Measurements from ENCODE around the gene CA10. TPM values are rescaled to one million over a fixed set of nuclear protein-coding genes. Genes with fewer than 3 reads are reported as not detected.

CA10 gene
- total and polyA plus RNA-seq, 2 experiments from 2014 or later, result 0.92 to 1.5 TPM

DNA sequence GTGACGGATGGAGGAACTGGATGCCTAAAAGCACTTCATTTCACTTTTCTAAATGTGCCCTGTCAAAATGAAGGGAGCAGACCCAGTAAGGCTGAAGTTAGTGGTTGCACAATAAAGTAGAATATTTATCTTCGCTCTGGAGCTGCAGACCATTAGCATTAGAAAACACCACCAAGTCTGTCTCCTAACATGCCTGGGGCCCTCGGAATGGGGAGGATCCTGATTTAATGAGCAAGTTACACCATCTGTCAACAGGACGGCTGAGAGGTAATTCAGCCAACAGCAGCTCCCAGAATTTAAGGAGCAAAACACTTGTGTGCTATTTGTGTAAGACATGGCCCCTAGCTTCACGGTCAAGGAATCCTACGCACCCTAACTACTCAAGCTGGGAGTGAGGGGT lies 22.3 kb downstream of the CA10 start (continued):
- no peak for TF ChIP-seq STAT1 (IDR thresholded peaks at IDR 0.05; ENCODE audit: unreplicated experiment)
- no peak for TF ChIP-seq POLR2AphosphoS5 (IDR thresholded peaks at IDR 0.05; ENCODE audit: low read depth)
- no peak for TF ChIP-seq ZNF114 (CRISPR knock-in tag; IDR thresholded peaks at IDR 0.05)
- no peak for TF ChIP-seq JUNB (IDR thresholded peaks at IDR 0.05; ENCODE audit: unreplicated experiment)

DNA sequence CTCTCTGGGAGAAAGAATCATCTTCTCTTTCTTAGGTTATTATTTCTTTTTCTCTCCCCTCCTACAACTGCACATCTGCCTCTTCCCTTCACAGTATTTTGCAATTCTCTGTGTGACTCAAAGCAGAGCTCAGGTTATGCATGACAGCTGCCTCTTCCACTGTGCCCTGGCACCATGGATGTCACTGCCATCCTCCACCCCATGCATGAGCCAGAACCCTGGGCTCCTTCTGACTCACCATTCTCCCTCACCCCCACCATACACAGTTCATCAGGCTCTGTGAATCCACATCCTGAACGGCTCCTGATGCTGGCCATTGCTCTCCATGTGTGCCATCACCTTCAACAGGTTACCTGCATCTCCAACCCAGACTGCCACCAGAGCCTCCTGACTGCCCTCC lies 23.9 kb downstream of the CA10 start:
- Histone ChIP-seq H3K79me2 (replicated peaks; ENCODE audit: insufficient read depth) (no peaks in the 10 kb centered on the region), H3K9me2 (ENCODE audit: insufficient read depth) (no peaks in the 10 kb centered on the region), H3K4me2 (no peak overlapping the region), H3K4me1 (ENCODE audit: insufficient read depth) (peaks cover 19% of the 10 kb centered on the region), H3F3A (replicated peaks; ENCODE audit: low read depth) (no peaks in the 10 kb centered on the region), H3K4me3 (no peak overlapping the region), H3K36me3 (ENCODE audit: insufficient read depth) (no peaks in the 10 kb centered on the region), H3K27ac (ENCODE audit: low read depth) (no peak overlapping the region), H2AFZ (no peak overlapping the region), H4K20me1 (replicated peaks; ENCODE audit: insufficient read depth) (no peaks in the 10 kb centered on the region), H3K27me3 (ENCODE audit: insufficient read depth) (no peaks in the 10 kb centered on the region)
- ATAC-seq (no peak), DNase-seq (ENCODE audit: low spot score) (no peak)
- peaks cover 2% of the 10 kb centered on the region for H3K27me3 Mint-ChIP-seq (ENCODE audit: insufficient read depth, low read depth, poor library complexity)
- peaks cover 5% of the 10 kb centered on the region; the same call in 1 of the 3 replicates for H3K9me3 Mint-ChIP-seq
- H3K27ac Mint-ChIP-seq, result no peak overlapping the region
- no peak overlapping the region for H3K4me3 Mint-ChIP-seq
- no peaks in the 10 kb centered on the region for H3K36me3 Mint-ChIP-seq (ENCODE audit: low read depth)
- H3K4me1 Mint-ChIP-seq, result peaks cover 18% of the 10 kb centered on the region
- TF ChIP-seq EZH2 (IDR thresholded peaks at IDR 0.05; ENCODE audit: low read depth, unreplicated experiment) (no peak), JUNB (IDR thresholded peaks at IDR 0.05; ENCODE audit: unreplicated experiment) (no peak), ZNF114 (CRISPR knock-in tag; IDR thresholded peaks at IDR 0.05) (no peak), STAT1 (IDR thresholded peaks at IDR 0.05; ENCODE audit: unreplicated experiment) (no peak)
- TF ChIP-seq, protein P1, sequence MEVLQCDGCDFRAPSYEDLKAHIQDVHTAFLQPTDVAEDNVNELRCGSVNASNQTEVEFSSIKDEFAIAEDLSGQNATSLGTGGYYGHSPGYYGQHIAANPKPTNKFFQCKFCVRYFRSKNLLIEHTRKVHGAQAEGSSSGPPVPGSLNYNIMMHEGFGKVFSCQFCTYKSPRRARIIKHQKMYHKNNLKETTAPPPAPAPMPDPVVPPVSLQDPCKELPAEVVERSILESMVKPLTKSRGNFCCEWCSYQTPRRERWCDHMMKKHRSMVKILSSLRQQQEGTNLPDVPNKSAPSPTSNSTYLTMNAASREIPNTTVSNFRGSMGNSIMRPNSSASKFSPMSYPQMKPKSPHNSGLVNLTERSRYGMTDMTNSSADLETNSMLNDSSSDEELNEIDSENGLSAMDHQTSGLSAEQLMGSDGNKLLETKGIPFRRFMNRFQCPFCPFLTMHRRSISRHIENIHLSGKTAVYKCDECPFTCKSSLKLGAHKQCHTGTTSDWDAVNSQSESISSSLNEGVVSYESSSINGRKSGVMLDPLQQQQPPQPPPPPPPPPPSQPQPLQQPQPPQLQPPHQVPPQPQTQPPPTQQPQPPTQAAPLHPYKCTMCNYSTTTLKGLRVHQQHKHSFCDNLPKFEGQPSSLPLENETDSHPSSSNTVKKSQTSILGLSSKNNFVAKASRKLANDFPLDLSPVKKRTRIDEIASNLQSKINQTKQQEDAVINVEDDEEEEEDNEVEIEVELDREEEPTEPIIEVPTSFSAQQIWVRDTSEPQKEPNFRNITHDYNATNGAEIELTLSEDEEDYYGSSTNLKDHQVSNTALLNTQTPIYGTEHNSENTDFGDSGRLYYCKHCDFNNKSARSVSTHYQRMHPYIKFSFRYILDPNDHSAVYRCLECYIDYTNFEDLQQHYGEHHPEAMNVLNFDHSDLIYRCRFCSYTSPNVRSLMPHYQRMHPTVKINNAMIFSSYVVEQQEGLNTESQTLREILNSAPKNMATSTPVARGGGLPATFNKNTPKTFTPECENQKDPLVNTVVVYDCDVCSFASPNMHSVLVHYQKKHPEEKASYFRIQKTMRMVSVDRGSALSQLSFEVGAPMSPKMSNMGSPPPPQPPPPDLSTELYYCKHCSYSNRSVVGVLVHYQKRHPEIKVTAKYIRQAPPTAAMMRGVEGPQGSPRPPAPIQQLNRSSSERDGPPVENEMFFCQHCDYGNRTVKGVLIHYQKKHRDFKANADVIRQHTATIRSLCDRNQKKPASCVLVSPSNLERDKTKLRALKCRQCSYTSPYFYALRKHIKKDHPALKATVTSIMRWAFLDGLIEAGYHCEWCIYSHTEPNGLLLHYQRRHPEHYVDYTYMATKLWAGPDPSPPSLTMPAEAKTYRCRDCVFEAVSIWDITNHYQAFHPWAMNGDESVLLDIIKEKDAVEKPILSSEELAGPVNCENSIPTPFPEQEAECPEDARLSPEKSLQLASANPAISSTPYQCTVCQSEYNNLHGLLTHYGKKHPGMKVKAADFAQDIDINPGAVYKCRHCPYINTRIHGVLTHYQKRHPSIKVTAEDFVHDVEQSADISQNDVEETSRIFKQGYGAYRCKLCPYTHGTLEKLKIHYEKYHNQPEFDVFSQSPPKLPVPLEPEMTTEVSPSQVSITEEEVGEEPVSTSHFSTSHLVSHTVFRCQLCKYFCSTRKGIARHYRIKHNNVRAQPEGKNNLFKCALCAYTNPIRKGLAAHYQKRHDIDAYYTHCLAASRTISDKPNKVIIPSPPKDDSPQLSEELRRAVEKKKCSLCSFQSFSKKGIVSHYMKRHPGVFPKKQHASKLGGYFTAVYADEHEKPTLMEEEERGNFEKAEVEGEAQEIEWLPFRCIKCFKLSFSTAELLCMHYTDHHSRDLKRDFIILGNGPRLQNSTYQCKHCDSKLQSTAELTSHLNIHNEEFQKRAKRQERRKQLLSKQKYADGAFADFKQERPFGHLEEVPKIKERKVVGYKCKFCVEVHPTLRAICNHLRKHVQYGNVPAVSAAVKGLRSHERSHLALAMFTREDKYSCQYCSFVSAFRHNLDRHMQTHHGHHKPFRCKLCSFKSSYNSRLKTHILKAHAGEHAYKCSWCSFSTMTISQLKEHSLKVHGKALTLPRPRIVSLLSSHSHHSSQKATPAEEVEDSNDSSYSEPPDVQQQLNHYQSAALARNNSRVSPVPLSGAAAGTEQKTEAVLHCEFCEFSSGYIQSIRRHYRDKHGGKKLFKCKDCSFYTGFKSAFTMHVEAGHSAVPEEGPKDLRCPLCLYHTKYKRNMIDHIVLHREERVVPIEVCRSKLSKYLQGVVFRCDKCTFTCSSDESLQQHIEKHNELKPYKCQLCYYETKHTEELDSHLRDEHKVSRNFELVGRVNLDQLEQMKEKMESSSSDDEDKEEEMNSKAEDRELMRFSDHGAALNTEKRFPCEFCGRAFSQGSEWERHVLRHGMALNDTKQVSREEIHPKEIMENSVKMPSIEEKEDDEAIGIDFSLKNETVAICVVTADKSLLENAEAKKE (CRISPR knock-in tag; IDR thresholded peaks at IDR 0.05), result no peak
- TF ChIP-seq, protein P2, sequence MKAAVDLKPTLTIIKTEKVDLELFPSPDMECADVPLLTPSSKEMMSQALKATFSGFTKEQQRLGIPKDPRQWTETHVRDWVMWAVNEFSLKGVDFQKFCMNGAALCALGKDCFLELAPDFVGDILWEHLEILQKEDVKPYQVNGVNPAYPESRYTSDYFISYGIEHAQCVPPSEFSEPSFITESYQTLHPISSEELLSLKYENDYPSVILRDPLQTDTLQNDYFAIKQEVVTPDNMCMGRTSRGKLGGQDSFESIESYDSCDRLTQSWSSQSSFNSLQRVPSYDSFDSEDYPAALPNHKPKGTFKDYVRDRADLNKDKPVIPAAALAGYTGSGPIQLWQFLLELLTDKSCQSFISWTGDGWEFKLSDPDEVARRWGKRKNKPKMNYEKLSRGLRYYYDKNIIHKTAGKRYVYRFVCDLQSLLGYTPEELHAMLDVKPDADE (IDR thresholded peaks at IDR 0.05), result no peak
- TF ChIP-seq, protein P3, sequence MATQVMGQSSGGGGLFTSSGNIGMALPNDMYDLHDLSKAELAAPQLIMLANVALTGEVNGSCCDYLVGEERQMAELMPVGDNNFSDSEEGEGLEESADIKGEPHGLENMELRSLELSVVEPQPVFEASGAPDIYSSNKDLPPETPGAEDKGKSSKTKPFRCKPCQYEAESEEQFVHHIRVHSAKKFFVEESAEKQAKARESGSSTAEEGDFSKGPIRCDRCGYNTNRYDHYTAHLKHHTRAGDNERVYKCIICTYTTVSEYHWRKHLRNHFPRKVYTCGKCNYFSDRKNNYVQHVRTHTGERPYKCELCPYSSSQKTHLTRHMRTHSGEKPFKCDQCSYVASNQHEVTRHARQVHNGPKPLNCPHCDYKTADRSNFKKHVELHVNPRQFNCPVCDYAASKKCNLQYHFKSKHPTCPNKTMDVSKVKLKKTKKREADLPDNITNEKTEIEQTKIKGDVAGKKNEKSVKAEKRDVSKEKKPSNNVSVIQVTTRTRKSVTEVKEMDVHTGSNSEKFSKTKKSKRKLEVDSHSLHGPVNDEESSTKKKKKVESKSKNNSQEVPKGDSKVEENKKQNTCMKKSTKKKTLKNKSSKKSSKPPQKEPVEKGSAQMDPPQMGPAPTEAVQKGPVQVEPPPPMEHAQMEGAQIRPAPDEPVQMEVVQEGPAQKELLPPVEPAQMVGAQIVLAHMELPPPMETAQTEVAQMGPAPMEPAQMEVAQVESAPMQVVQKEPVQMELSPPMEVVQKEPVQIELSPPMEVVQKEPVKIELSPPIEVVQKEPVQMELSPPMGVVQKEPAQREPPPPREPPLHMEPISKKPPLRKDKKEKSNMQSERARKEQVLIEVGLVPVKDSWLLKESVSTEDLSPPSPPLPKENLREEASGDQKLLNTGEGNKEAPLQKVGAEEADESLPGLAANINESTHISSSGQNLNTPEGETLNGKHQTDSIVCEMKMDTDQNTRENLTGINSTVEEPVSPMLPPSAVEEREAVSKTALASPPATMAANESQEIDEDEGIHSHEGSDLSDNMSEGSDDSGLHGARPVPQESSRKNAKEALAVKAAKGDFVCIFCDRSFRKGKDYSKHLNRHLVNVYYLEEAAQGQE (IDR thresholded peaks at IDR 0.05; ENCODE audit: unreplicated experiment), result no peak

Data from GM23338 (cell line).